IPS DF 19.7 (cell line): ENCODE results near the gene DNAJA3.

ENCODE experiments used
- DNase-seq: peaks from one replicate; pipeline ENCODE4 v3.0.0-alpha.2; 2013; ENCODE audit warnings: low read depth, low spot score

Gene DNAJA3

GRCh38 chr16:4404967-4405696 is 20.5 kb upstream of the DNAJA3 start:
- DNase-seq, result no peak

- DNase-seq, result no peak
These were observed 17.9 kb upstream of the DNAJA3 start for GRCh38 chr16:4407543-4408322.

- no peak for DNase-seq
These were observed 17.4 kb upstream of the DNAJA3 start for GRCh38 chr16:4408323-4408690.

GRCh38 chr16:4409081-4409932 is 16.4 kb upstream of the DNAJA3 start:
- DNase-seq, result no peak

- DNase-seq, result no peak
These were observed 15.2 kb upstream of the DNAJA3 start for GRCh38 chr16:4410335-4411075.

GRCh38 chr16:4411684-4412083 is 14.0 kb upstream of the DNAJA3 start:
- DNase-seq, result no peak

GRCh38 chr16:4412159-4412558 is 13.5 kb upstream of the DNAJA3 start:
- no peak for DNase-seq

GRCh38 chr16:4412854-4413253 is 12.8 kb upstream of the DNAJA3 start:
- no peak for DNase-seq

- no peak for DNase-seq
These were observed 11.3 kb upstream of the DNAJA3 start for GRCh38 chr16:4414187-4414917.

GRCh38 chr16:4415538-4416199 is 10.0 kb upstream of the DNAJA3 start:
- DNase-seq, result no peak

- DNase-seq, result no peak
These were observed 9.3 kb upstream of the DNAJA3 start, which contains the start of gene CORO7 for GRCh38 chr16:4416200-4417032. TSS of gene CORO7 (minus strand) at chr16:4416596. CDS start at chr16:4416518, 78 bp downstream.

- DNase-seq, result no peak
These were observed 6.2 kb upstream of the DNAJA3 start for GRCh38 chr16:4419402-4419959.

GRCh38 chr16:4420505-4421105 is 5.1 kb upstream of the DNAJA3 start:
- no peak for DNase-seq

GRCh38 chr16:4426021-4426684 is 485 bp downstream of the DNAJA3 start:
- DNase-seq, result no peak

GRCh38 chr16:4426722-4427372 is 1.2 kb downstream of the DNAJA3 start:
- no peak for DNase-seq

- no peak for DNase-seq
These were observed 2.8 kb downstream of the DNAJA3 start for GRCh38 chr16:4428500-4428899.

- no peak for DNase-seq
These were observed 5.4 kb downstream of the DNAJA3 start for GRCh38 chr16:4431023-4431422.
